ENCODE data around the gene NRG2. TPM values are rescaled to one million over a fixed set of nuclear protein-coding genes. Genes with fewer than 3 reads are reported as not detected.
A peak's percentile ranks its signal among the peaks of the same experiment; 100 is the strongest.

NRG2 gene
- total and polyA plus RNA-seq, 2 experiments from 2014 or later = 0.37 to 1.3 TPM

DNA sequence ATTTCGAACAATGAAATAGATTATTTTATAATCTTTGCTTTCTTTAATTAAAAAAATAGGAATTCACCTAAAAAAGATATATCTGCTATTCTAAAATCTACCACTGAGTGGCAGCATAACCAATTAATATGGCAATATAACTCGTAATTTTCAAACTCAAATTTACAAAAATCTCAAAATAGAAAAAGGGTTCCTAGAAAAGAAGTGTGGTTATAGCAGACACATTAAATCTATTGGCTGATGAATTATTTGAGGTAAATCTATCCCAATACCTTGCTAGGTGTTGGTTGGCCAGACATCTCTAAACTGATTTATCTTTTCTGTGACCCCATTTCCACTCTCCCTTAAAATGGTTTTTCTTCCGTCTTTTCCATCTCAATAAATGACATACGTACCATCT is 30.2 kb upstream of the NRG2 start:
- no peak overlapping the region for H3K4me2 ChIP-seq
- H4K20me1 ChIP-seq (replicated peaks; ENCODE audit: insufficient read depth) = no peaks in the 10 kb centered on the region
- H3K9me3 Mint-ChIP-seq = no peaks in the 10 kb centered on the region
- no peaks in the 10 kb centered on the region for H3K79me2 ChIP-seq (replicated peaks; ENCODE audit: insufficient read depth)
- TF ChIP-seq CREB1 (CRISPR knock-in tag; IDR thresholded peaks at IDR 0.05; ENCODE audit: low read depth) (no peak), NANOG (IDR thresholded peaks at IDR 0.05; ENCODE audit: borderline replicate concordance) (no peak), ZNF462 (CRISPR knock-in tag; IDR thresholded peaks at IDR 0.05) (no peak), STAT1 (IDR thresholded peaks at IDR 0.05; ENCODE audit: unreplicated experiment) (no peak)
- TF ChIP-seq, protein P1, sequence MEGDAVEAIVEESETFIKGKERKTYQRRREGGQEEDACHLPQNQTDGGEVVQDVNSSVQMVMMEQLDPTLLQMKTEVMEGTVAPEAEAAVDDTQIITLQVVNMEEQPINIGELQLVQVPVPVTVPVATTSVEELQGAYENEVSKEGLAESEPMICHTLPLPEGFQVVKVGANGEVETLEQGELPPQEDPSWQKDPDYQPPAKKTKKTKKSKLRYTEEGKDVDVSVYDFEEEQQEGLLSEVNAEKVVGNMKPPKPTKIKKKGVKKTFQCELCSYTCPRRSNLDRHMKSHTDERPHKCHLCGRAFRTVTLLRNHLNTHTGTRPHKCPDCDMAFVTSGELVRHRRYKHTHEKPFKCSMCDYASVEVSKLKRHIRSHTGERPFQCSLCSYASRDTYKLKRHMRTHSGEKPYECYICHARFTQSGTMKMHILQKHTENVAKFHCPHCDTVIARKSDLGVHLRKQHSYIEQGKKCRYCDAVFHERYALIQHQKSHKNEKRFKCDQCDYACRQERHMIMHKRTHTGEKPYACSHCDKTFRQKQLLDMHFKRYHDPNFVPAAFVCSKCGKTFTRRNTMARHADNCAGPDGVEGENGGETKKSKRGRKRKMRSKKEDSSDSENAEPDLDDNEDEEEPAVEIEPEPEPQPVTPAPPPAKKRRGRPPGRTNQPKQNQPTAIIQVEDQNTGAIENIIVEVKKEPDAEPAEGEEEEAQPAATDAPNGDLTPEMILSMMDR (conservative IDR thresholded peaks at IDR 0.05; ENCODE audit: low read depth in 2 of 2) = peak in 1 of 2 experiments; percentile 75; a peak in 3 of 4 replicates
- H3K27ac ChIP-seq (ENCODE audit: low read depth) = no peak overlapping the region
- no peak overlapping the region for H2AFZ ChIP-seq
- H3K36me3 ChIP-seq (ENCODE audit: insufficient read depth) = no peaks in the 10 kb centered on the region
- H3K27me3 ChIP-seq (ENCODE audit: insufficient read depth) = no peaks in the 10 kb centered on the region; the same call in 1 of the 2 replicates
- DNase-seq (ENCODE audit: low spot score) (peak; percentile 27), ATAC-seq (no peak)
- H3K27ac Mint-ChIP-seq = no peak overlapping the region
- H3F3A ChIP-seq (replicated peaks; ENCODE audit: low read depth) = no peaks in the 10 kb centered on the region
- no peaks in the 10 kb centered on the region for H3K27me3 Mint-ChIP-seq (ENCODE audit: insufficient read depth, low read depth, poor library complexity)
- H3K36me3 Mint-ChIP-seq (ENCODE audit: low read depth) = no peaks in the 10 kb centered on the region
- no peak overlapping the region for H3K4me3 ChIP-seq
- no peaks in the 10 kb centered on the region for H3K4me1 Mint-ChIP-seq
- no peaks in the 10 kb centered on the region for H3K4me1 ChIP-seq (ENCODE audit: insufficient read depth)
- no peaks in the 10 kb centered on the region for H3K9me2 ChIP-seq (ENCODE audit: insufficient read depth)
- H3K4me3 Mint-ChIP-seq = no peak overlapping the region

Measured in GM23338 (cell line).